Mesenchymal stem cell (in vitro differentiated cells and primary cell): Measurements from ENCODE around the gene MDM4.
"Not testable (repeated sequence)": the region's sequence is repeated elsewhere in the genome, so short reads cannot be mapped to it uniquely, and the experiment has no call there.

ENCODE experiments used
- DNase-seq: peaks from one replicate; pipeline ENCODE4 v3.0.0-alpha.2; 2013
- H2AFZ ChIP-seq: one replicate; pipeline ENCODE4 v1.6.1; 2013; ENCODE audit warnings: low read depth, mild to moderate bottlenecking, control low read depth, inconsistent platforms, low read length, moderate library complexity
- H2AK5ac ChIP-seq: 2 replicates; pipeline ENCODE4 v1.6.1; 2013; ENCODE audit warnings: low read length, moderate library complexity, mild to moderate bottlenecking, inconsistent platforms; ENCODE audit not compliant: severe bottlenecking
- H2BK120ac ChIP-seq: one replicate; pipeline ENCODE4 v1.6.1; 2013; ENCODE audit warnings: low read depth, mild to moderate bottlenecking, inconsistent platforms, low read length, moderate library complexity
- H2BK12ac ChIP-seq, 2 experiments: one replicate each; pipeline ENCODE4 v1.6.1; 2013; ENCODE audit warnings: inconsistent platforms in 2 of 2, low read length in 2 of 2, mild to moderate bottlenecking in 2 of 2, moderate library complexity in 2 of 2, control low read depth in 1 of 2
- H2BK15ac ChIP-seq: one replicate; pipeline ENCODE4 v1.6.1; 2013; ENCODE audit warnings: mild to moderate bottlenecking, low read depth, inconsistent platforms; ENCODE audit not compliant: poor library complexity, severe bottlenecking
- H2BK5ac ChIP-seq: 2 replicates; pipeline ENCODE4 v1.6.1; 2013; ENCODE audit warnings: low read depth, mild to moderate bottlenecking, low read length, control low read depth, inconsistent platforms; ENCODE audit not compliant: poor library complexity, severe bottlenecking
- H3K14ac ChIP-seq, 2 experiments: one replicate each; pipeline ENCODE4 v1.6.1; 2013; ENCODE audit warnings: inconsistent platforms in 2 of 2, low read length in 2 of 2, control low read depth in 1 of 2, mild to moderate bottlenecking in 1 of 2, moderate library complexity in 1 of 2
- H3K18ac ChIP-seq, 2 experiments: one replicate each; pipeline ENCODE4 v1.6.1; 2013; ENCODE audit warnings: inconsistent platforms in 2 of 2, low read length in 2 of 2, control low read depth in 1 of 2, low read depth in 1 of 2, mild to moderate bottlenecking in 1 of 2
- H3K23ac ChIP-seq, 2 experiments: one replicate each; pipeline ENCODE4 v1.6.1; 2013; ENCODE audit warnings: inconsistent platforms in 2 of 2, low read length in 2 of 2, mild to moderate bottlenecking in 2 of 2, moderate library complexity in 2 of 2, control low read depth in 1 of 2
- H3K27ac ChIP-seq: 2 replicates; pipeline ENCODE4 v1.5.1; 2013; ENCODE audit warnings: mild to moderate bottlenecking, moderate library complexity, low read length, control low read depth, inconsistent platforms; ENCODE audit not compliant: poor library complexity, severe bottlenecking
- H3K27me3 ChIP-seq, 2 experiments: 2 replicates each; pipeline versions ENCODE4 v1.6.1 to v1.7.0; 2013; ENCODE audit warnings: low read length in 2 of 2, mild to moderate bottlenecking in 2 of 2, moderate library complexity in 2 of 2, control low read depth in 1 of 2, inconsistent platforms in 1 of 2; ENCODE audit not compliant: control insufficient read depth in 1 of 2, insufficient read depth in 1 of 2
- H3K36me3 ChIP-seq, 2 experiments: 2 replicates each; pipeline versions ENCODE4 v1.6.1 to v1.7.0; 2013; ENCODE audit warnings: low read length in 2 of 2, control low read depth in 1 of 2, inconsistent platforms in 1 of 2, low read depth in 1 of 2, mild to moderate bottlenecking in 1 of 2; ENCODE audit not compliant: insufficient read depth in 2 of 2, control insufficient read depth in 1 of 2
- H3K4ac ChIP-seq, 2 experiments: one replicate each; pipeline ENCODE4 v1.6.1; 2013; ENCODE audit warnings: inconsistent platforms in 2 of 2, low read length in 2 of 2, mild to moderate bottlenecking in 2 of 2, moderate library complexity in 2 of 2, control low read depth in 1 of 2, low read depth in 1 of 2
- H3K4me1 ChIP-seq: 2 replicates; pipeline ENCODE4 v1.6.1; 2013; ENCODE audit warnings: low read depth, low read length, control low read depth; ENCODE audit not compliant: control insufficient read depth, insufficient read depth
- H3K4me2 ChIP-seq: 2 replicates; pipeline ENCODE4 v1.6.1; 2013; ENCODE audit warnings: low read length, mild to moderate bottlenecking, inconsistent platforms; ENCODE audit not compliant: poor library complexity, severe bottlenecking
- H3K4me3 ChIP-seq, 2 experiments: 2 replicates each; pipeline versions ENCODE4 v1.5.1 to v1.7.0; 2013; ENCODE audit warnings: low read length in 2 of 2, mild to moderate bottlenecking in 2 of 2, control low read depth in 1 of 2, low read depth in 1 of 2; ENCODE audit not compliant: insufficient read depth in 1 of 2
- H3K79me1 ChIP-seq: replicated peaks from 2 replicates; pipeline ENCODE4 v1.6.1; 2013; ENCODE audit warnings: mild to moderate bottlenecking, control low read depth, low read length, inconsistent platforms; ENCODE audit not compliant: poor library complexity, severe bottlenecking
- H3K9ac ChIP-seq: 2 replicates; pipeline ENCODE4 v1.7.0; 2013; ENCODE audit warnings: mild to moderate bottlenecking, low read length, moderate library complexity
- H3K9me3 ChIP-seq: 2 replicates; pipeline ENCODE4 v1.7.0; 2013; ENCODE audit warnings: mild to moderate bottlenecking, low read length; ENCODE audit not compliant: control insufficient read depth
- H4K8ac ChIP-seq: one replicate; pipeline ENCODE4 v1.6.1; 2013; ENCODE audit warnings: inconsistent platforms, mild to moderate bottlenecking, low read length, moderate library complexity
- H4K91ac ChIP-seq: one replicate; pipeline ENCODE4 v1.6.1; 2013; ENCODE audit warnings: mild to moderate bottlenecking, low read length, inconsistent platforms
- WGBS: methylation state at CpG from one replicate; pipeline ENCODE4 v1.1.7; 2013; ENCODE audit warnings: mixed read lengths; 5-methylcytosine and 5-hydroxymethylcytosine counted together

The MDM4 gene

DNA sequence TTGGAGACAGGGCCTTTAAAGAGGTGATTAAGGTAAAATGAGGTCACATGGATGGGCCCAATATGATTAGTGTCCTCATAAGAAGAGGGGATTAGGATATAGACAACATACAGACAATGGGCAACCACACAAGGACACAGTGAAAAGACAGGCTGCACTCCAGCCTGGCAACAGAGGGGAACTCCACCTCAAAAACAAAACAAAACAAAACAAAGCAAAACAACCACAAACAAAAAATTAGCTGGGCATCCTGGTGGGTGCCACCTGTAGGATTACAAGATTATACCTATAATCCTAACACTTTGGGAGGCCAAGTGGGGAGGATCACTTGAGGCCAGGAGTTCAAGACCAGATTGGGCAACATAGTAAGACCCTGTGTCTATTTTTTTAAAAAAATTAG is 4.8 kb upstream of the MDM4 start:
- Histone ChIP-seq H3K27me3 (no peaks in the 10 kb centered on the region), H2AK5ac (no peak overlapping the region)

DNA sequence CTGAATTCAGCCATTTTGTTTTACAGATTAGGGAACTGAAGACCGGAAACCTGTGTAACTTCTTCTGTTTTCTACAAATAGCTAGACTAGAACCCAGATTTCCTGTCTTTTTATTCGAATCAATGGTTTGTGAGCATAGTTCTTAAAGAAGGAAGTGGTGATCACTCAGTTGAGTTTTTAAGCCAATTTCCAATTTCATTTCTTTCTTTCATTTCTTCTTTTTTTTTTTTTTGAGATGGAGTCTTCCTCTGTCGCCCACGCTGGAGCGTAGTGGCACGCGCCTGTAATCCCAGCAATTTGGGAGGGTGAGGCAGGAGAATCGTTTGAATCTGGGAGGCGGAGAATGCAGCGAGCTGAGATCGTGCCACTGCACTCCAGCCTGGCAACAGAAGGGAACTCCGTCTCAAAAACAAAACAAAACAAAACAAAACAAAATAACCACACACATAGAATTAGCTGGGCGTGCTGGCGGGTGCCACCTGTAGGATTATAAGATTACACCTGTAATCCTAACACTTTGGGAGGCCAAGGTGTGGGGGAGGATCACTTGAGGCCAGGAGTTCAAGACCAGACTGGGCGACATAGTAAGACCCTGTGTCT is 3.0 kb upstream of the MDM4 start:
- H4K8ac ChIP-seq, result no peak overlapping the region
- H3K4me2 ChIP-seq, result no peak overlapping the region
- H3K18ac ChIP-seq, result no peak overlapping the region
- H3K23ac ChIP-seq, result no peak overlapping the region
- no peaks in the 10 kb centered on the region for H3K27me3 ChIP-seq
- no peaks in the 10 kb centered on the region for H3K9me3 ChIP-seq
- no peak overlapping the region for H3K4ac ChIP-seq
- H2BK120ac ChIP-seq, result no peak overlapping the region
- H2BK5ac ChIP-seq, result no peak overlapping the region
- H3K36me3 ChIP-seq, result peaks cover 4% of the 10 kb centered on the region in 2 experiments
- H2AFZ ChIP-seq, result no peak overlapping the region
- no peak overlapping the region for H4K91ac ChIP-seq
- 84% methylated on average over 8 of the region's 15 CpGs for WGBS
- H2BK15ac ChIP-seq, result no peak overlapping the region
- no peak overlapping the region for H2BK12ac ChIP-seq
- no peak for DNase-seq
- no peak overlapping the region for H3K9ac ChIP-seq
- no peak overlapping the region for H2AK5ac ChIP-seq
- H3K27ac ChIP-seq, result no peak overlapping the region
- peaks cover 8% of the 10 kb centered on the region for H3K4me1 ChIP-seq
- H3K4me3 ChIP-seq, result no peak overlapping the region
- H3K14ac ChIP-seq, result no peak overlapping the region
- no peaks in the 10 kb centered on the region for H3K79me1 ChIP-seq

More for the DNA sequence above, 4.8 kb upstream of the MDM4 start:
- Histone ChIP-seq H3K4ac (no peak overlapping the region), H2AFZ (no peak overlapping the region), H3K18ac (no peak overlapping the region), H4K8ac (no peak overlapping the region), H2BK15ac (no peak overlapping the region), H3K4me3 (no peak overlapping the region), H4K91ac (no peak overlapping the region), H3K4me2 (no peak overlapping the region), H3K14ac (no peak overlapping the region), H3K79me1 (no peaks in the 10 kb centered on the region), H2BK120ac (no peak overlapping the region), H3K36me3 (no peaks in the 10 kb centered on the region), H3K23ac (no peak overlapping the region), H2BK5ac (no peak overlapping the region), H3K27ac (no peak overlapping the region), H3K9me3 (no peaks in the 10 kb centered on the region), H2BK12ac (no peak overlapping the region), H3K9ac (no peak overlapping the region), H3K4me1 (peaks cover 2% of the 10 kb centered on the region)
- no peak for DNase-seq

DNA sequence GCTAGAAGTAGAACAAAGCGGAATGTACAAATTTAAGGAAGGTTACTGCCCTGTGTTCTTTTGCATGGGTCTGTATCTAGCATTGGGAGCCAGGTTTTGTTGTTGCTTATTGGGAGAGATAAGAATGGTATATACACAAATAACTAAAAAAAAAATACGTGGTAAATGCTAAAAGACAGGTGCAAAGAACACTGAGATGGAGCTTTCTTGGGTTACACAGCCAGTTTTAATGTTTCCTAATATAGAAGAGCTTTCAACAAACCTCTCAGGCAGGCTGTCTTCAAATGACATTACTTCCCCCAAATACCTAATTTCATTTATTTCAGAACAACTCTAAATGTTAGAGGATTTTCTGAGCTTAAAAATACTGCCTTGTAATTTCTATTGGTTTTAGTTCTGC is 1.4 kb upstream of the MDM4 start:
- H3K27ac ChIP-seq, result no peak overlapping the region
- WGBS, result 88% methylated on average over 1 of the region's 2 CpGs
- H2BK5ac ChIP-seq, result no peak overlapping the region
- H3K18ac ChIP-seq, result no peak overlapping the region
- no peak overlapping the region for H2BK12ac ChIP-seq
- H2AFZ ChIP-seq, result no peak overlapping the region
- no peak overlapping the region for H3K4me2 ChIP-seq
- H3K9me3 ChIP-seq, result no peaks in the 10 kb centered on the region
- H3K9ac ChIP-seq, result no peak overlapping the region
- no peak for DNase-seq
- no peak overlapping the region for H4K8ac ChIP-seq
- H2BK120ac ChIP-seq, result no peak overlapping the region
- peaks cover 10% of the 10 kb centered on the region for H3K4me1 ChIP-seq
- no peak overlapping the region for H4K91ac ChIP-seq
- H2AK5ac ChIP-seq, result no peak overlapping the region
- H3K23ac ChIP-seq, result no peak overlapping the region
- no peak overlapping the region for H2BK15ac ChIP-seq
- H3K4me3 ChIP-seq, result no peak overlapping the region
- H3K14ac ChIP-seq, result no peak overlapping the region
- H3K27me3 ChIP-seq, result no peaks in the 10 kb centered on the region
- H3K36me3 ChIP-seq, result peaks cover 12% of the 10 kb centered on the region in 2 experiments
- peaks cover 3% of the 10 kb centered on the region for H3K79me1 ChIP-seq
- no peak overlapping the region for H3K4ac ChIP-seq

DNA sequence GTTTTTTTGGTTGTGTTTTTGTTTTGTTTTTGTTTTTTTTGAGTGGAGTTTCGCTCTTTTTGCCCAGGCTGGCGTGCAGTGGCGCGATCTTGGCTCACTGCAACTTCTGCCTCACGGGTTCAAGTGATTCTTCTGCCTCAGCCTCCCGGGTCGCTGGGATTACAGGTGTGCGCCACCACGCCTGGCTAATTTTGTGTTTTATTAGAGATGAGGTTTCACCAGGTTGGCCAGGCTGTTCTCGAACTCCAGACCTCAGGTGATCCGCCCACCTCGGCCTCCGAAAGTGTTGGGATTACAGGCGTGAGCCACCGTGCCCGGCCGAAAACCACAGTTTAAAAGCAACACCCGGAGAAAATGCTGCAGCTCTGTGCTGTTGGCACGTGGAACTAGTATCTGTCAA is 1.2 kb downstream of the MDM4 start:
- not testable (repeated sequence) for H3K4me2 ChIP-seq, H3K18ac ChIP-seq, H2AK5ac ChIP-seq, H3K14ac ChIP-seq, DNase-seq, H3K9me3 ChIP-seq, H2BK120ac ChIP-seq, H3K4ac ChIP-seq, H2BK15ac ChIP-seq, H3K27ac ChIP-seq, H3K23ac ChIP-seq, H2AFZ ChIP-seq, H4K91ac ChIP-seq, H4K8ac ChIP-seq, H2BK12ac ChIP-seq, H2BK5ac ChIP-seq, H3K27me3 ChIP-seq, H3K79me1 ChIP-seq
- peaks cover 15% of the 10 kb centered on the region for H3K4me1 ChIP-seq
- H3K4me3 ChIP-seq, result peak overlapping the region in 1 of 2 experiments; percentile 100
- peaks cover 12% of the 10 kb centered on the region in 2 experiments for H3K36me3 ChIP-seq
- over 99% methylated on average over 18 of the region's 19 CpGs for WGBS
- peak overlapping the region; percentile 99 for H3K9ac ChIP-seq
